NCI-H1092 treated with DMSO at 0.1 percent for 48 hours (cell line): ENCODE measurements around the gene PPP3CA.
A peak's percentile ranks its signal among the peaks of the same experiment; 100 is the strongest.
"Not testable (repeated sequence)": the region's sequence is repeated elsewhere in the genome, so short reads cannot be mapped to it uniquely, and the experiment has no call there.

Source experiments
- DNase-seq: peaks from one replicate; lab custom pipeline; 2025; lab: John Stamatoyannopoulos, UW

PPP3CA gene

DNA sequence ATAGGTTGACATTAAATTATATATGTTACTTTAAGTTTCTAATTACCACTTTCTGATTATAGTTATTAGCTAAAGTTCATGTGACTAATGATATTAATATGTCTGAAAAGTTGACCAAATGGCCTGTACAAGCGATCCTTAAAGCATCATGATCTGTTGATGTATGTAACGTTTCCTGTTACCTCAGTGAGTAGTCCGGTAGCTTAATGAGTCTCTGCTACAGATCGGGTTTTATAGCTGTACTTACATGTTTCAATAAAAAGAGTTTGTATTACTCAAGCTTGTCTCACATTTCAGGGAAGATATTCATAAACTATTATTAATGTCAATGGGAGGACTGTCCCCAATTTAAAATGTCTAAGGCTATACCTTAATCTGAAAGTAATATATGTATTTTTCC, 246.3 kb downstream of the PPP3CA start:
- DNase-seq, result peak; percentile 17

DNA sequence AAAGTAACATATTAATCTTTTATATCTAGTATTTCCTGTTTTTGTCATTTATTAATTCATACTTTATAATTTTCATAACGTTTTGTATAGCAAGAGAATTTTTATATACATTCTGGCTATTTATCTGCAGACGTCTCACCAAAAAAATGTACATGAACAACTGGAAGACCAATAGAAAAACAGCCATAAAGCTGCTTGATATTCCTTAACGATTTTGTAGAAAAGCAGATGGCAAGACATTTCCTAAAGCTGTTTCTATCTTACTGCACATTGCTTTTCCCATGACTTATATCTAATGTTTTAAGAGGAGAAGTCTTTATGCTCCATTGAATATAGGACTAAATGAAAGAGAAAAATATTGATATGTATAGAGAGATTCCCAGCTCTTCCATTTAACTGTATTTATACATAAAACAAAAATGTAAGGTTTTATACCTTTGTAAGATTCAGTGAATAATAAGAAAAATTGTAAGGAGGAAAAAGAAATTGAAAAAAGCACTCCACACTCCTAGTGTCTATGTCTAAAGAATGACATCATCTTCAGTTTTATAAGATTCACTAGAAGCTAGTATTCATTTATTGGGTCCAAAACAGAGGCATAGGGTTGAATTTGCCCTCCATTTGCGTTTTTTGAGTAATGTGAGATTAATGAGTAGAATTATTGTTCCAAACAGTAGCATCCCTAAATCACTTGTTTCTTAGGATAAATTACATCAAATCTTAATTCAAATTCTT, 248.5 kb downstream of the PPP3CA start:
- no peak for DNase-seq

DNA sequence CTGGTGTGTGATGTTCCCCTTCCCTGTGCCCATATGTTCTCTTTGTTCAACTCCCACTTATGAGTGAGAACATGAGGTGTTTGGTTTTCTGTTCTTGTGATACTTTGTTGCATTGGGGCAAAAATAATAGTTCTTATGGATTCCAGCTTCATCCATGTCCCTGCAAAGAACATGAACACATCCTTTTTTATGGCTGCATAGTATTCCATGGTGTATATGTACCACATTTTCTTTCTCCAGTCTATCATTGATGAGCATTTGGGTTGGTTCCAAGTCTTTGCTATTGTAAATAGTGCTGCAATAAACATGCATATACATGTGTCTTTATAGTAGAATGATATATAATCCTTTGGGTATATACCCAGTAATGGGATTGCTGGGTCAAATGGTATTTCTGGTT, 254.7 kb downstream of the PPP3CA start:
- DNase-seq, result not testable (repeated sequence)

DNA sequence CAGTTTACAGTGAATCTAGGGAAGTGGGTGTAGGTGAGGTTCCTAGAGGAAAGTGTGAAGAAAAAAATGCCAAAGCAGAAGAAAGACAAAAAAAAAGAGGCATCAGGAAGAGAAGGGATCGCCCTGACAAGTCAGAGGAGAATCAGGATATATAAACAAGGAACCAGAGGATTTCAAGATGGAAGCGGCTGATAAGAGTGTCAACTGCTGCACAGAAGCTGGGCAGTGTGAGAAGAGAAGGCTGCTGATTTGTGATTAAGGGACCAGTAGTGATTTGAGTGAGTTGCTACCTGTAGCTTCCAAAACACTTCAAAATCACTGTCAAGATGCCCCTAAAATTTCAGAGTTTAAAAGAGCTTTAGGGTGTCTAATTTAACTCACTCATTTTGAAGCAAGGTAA, 258.2 kb downstream of the PPP3CA start:
- no peak for DNase-seq

DNA sequence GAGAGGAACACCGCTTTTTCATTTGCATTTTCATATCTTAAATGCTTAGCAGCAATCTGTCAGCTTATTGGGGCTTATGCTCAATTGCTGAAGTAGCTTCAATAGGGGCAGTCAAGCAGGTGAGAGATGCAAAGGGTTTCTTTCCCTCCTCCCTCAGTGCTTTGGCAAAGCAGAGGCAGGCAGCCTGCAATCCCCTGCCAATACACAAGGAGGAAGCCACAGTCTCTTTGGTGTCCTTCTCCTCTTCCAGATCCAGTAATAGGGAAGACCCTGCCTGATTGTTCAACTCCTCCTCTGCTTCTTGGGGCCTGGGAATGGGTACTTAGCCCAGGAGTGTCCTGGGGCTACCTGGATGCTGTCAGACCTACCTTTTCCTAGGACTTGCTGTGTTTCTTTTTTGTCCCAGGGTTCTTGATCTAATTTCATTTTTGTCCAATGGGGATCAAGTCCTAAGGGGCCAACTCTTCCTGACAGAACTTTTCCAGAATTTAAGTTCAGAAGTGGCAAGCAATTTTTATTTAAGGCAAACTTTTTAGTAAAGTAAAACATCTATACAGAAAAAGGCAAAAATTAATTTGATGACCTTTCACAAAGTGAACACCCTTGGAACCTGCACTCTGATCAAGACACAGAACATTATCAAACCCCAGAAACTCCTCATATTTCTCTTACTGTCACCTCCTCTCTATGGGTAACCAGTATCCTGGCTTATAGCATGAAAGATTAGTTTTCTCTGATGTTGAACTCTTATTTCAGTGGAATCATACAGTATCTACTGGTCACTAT, 260.3 kb downstream of the PPP3CA start:
- no peak for DNase-seq

DNA sequence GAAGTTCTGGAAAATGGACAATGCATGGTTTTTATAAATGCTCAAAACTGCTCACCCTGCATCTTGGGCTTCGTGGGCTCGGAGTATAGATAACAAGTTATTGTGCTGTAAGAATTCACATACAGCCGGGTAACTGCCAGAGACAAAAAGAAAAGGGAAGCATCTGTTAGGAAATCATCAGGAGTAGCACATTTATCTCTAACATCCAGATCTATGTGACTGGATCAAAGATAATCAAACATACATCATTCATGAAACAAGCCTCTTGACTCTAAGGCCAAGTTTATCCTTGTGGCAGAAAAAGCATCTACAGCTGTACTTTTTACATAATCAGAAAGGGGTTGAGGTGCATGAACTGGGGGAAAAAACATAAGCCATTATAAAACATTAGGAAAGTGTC, 264.2 kb downstream of the PPP3CA start:
- DNase-seq, result no peak

DNA sequence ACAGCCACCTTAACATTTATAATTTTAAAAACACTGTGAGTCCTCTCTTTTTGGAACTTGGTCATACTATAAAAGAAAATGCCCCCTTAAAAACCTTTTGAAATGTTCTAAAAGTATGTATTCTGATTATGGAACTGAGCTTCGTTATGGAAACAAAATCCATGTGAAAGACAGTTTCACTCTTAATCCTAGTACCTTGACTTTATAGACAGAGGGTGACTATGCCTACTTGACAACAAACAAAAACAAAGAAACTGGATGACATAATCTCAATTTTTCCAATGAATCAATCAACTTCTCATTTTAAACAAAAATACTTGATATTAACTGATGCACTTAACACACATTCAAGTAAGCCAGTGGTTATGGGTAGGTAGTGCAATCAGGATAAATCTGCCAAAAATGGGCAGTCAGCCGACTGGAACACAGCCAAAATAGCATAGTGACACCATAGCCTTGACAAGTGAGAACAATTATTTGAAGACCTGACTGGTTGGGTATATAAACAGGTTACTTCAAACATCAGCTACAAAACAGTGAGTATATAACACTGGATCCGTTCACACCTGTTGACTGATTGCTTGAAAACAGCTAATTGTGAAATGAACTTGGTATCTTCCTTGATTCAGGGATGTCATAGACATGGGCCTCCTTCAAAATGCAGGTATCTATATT, 265.5 kb downstream of the PPP3CA start:
- no peak for DNase-seq

DNA sequence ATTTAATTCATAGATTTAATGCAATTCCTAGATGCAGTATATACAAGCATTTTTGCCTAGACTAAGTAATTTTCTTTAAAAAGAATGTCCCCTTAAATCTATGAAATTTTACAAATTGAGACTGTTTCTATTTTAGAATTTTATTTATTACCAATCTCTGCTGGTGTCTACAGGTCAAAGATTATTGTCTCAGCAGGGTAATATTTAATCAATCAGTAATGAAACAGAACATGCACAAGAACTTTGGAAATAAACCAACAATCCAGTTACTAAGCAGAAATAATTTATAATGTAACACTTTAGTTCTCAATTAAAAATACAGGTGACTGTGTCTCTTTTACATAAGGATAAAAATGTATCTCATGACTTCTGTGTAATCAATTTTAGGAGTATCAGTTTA, 266.2 kb downstream of the PPP3CA start:
- no peak for DNase-seq

DNA sequence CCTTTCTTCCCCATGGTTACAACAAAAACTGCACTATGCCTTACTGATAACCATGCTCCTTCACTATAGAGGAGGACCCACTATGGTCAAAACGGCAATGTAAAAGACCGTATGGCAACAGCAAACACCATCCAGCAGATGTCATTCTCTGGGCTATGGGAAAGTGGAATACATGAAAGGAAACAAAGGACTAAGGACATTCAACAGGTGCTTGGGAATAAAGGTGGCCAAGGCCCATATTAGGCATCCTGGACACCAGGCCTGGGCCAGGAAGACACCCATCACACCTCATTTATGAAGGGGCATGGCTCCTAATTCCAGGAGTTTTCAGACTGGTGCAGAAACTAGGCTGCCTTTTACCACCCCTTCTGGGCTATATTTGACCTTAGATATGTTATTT, 268.4 kb downstream of the PPP3CA start:
- no peak for DNase-seq

DNA sequence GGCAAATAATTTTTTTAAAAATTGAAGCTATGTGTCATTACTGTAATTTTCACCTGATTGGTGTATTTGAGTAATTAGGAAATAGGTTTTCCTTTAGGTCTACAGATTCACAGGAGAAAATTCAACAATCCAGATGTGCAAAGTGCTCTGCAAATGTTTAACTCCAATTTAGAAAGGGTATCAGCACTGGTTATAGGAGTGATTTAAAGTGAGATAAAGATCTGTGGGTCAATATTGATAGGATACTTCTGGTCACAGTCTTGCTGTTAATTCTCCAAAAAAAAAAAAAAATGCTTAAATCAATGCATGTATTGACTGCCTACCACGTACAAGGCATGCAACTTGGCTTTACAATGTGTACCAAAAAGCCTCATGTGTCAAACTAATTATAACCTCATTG, 271.3 kb downstream of the PPP3CA start:
- DNase-seq, result no peak

DNA sequence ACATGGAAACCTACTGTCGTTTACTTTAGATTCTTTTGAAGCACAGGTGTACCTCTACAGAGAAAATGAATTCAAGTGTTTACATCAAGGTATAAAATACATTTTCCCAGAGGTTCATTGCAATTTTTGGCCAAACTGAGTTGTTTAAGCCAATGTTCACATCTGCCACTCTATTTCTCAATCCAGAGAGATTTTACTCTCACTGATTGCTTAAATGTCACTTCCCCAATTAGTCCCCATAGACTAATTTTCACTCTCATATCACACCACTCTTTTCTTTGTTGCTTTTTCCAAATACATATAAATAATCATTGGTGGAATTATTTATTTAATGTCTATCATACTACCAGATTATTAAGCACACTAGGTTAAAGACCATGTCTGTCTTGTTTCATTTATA, 271.8 kb downstream of the PPP3CA start:
- no peak for DNase-seq

DNA sequence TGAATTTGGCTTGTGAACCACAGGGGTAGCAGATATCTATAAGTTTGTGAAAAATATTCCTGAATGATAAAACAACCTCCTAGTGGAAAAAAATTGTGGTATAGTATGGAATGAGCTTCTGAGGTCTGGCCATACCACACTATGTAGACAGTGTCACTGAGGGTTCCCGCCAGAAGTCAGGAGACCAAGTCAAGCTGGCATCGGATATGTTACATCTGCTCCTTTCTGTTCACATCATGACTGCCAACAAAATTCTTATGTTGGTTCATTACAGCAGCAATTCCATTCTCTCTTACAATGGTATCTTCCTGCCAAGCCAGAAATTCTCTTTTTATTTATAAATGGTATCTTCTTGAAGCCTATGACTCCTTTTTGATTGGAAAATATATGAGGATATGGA, 273.0 kb downstream of the PPP3CA start:
- DNase-seq, result no peak

DNA sequence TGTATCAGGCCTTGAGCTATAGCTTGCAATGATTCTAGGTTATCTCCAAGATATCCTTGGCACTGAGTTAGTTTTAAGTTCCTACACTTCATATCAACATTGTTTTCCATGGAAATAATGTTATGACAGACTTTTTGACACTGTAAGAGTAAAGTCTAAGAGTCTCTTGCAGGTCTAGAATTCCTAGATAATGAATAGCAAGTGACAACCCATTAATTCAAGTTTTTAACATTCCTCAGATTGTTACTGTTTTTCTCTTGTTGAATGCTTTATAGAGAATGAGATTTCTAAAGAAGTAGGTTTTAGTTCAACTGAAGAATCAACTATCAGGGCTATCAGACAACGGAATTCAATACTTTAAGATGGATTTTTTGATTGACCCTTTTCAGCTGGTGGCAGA, 276.1 kb downstream of the PPP3CA start:
- no peak for DNase-seq

DNA sequence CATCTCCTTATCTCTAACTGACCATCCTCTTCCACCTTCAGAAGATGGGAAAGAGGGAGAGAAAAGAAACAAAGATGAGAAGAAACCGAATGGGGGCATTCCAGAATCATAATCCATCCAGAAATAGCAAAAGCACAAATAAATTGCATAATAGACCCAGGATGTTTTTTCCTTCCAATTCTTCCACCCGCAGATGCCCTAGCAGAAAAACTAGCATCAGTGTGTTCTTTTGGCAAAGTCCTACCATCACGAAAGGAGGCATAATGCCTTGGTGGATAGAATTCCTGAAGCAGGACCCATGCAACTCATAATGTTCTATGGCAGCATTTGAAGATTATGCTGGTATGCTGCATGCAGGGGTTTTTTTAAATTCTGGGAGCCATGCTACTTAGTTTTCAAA, 279.2 kb downstream of the PPP3CA start:
- no peak for DNase-seq

DNA sequence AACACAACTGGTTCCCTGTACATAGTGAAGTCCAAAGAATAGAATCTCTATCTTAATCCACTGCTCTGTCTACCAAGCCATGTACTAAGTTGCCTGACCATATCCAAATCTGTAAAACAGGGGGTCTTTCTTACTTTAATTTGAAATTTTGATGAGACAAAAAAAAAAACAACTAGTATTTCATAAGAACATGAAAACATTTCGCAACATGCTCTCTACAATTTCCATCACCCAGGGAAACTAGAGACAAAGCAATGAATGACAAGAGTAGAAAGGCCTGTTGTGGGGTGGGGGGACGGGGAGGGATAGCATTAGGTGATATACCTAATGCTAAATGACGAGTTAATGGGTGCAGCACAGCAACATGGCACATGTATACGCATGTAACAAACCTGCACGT, 279.9 kb downstream of the PPP3CA start:
- no peak for DNase-seq

DNA sequence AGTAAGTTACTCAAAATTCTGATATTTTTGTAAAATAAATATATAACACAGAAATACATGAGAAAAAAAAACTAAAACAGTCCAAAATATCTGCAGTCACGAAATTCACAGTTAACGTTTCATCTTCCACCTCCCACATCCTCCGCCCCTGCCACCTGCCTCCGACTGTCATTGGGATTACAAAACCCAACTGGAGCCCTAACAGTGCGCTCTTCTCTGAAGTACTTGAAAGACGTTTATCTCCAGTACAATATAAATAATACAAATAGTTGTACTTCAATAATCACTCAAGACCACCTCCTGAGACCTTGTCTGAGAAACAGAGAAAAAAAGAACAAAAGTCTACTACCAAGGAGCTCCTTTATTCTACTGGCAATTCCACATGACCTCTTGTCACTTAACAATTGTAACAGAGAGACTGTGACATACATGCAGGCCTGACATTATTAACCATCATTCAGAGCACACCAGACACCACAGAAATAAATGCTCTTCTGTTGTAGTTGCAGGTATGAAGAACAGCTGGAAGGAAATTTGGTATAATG, 280.6 kb downstream of the PPP3CA start:
- no peak for DNase-seq

DNA sequence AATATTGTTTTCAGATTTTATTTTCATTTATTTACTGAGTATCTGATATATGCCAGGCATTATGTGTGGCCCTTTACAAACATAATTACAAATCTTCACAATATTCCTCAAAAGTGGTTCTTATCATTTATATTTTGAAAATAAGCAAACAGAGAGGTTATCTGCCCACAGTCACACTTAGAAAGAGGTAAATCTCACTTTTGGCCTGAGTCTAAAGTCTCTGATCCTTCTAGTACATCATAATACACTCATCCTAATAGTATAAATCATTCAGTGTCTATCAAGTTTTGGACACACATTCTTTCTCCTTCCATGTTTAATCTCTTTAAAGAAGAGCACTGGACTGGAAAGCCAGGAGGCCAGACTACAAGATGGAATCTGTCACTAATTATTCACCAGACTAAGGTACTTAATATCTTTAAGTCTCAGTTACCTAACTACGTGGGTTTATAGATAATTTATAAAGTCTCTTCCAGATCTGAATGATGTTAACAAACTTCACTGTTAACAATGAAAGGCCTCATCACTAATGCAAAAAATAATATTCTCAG, 281.3 kb downstream of the PPP3CA start:
- DNase-seq, result no peak

DNA sequence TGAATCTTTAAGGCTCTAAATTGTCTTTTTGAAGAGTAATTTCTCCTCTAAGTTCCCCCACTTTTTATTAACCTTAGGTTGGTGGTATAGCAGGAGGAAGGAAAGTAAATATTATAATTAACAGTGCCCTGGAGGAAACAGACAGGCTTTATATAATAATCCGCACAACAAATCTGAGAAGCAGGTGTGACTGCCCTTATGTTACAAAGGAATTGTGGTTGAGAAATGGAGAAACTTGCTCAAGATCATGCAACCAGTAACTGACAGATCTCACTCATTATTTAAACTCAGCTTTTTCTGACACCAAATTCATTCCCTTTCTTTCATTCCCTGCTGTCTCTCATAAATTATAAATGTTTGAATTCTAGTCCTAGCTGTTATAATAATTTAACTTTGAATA, 282.0 kb downstream of the PPP3CA start:
- DNase-seq, result no peak

DNA sequence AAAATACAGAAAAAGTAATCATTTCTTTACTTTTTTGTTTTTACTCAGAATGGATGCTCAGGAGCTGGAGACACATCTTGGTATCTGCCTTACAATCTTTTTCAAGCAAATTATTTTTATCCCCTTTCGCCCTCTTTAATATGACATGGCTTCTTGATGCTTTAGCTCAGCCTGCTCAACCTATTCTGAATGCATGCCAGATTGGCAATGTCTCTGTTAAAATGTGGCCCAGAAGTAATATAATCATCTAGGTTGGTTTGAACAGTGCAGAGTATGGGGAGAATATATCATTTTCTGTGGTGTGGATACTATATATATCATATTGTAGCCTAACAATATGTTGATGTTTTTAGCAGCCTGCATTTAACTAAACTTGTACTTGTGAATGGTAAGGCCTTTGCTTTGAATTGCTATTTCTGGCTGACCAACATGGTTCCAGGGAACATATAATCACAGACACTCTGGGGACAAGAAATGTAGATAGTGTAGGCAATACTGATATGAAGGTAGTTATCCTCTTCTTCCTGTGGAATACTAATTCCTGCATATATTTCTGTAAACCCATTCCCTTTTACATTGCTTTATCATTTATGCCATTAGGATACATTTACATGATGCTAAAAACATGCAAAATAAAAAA, 282.7 kb downstream of the PPP3CA start:
- no peak for DNase-seq

DNA sequence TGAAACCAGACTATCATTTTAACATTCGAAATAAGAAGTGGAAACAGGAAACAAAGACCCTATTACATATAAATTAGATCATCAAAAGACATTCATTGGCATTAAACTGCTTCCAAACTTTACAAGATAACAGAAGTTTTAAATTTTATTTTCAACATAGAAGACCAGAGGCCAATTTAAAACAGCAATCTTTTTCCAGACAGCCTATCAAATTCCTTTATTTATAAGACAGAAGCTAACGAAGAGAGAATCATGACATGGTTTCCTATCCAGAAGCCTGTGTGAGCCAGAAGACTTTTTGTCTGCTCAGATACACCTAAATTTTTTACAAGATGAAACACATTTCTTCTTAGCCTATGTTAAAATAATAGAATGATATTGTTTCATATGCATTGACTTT, 291.9 kb downstream of the PPP3CA start:
- DNase-seq, result no peak

DNA sequence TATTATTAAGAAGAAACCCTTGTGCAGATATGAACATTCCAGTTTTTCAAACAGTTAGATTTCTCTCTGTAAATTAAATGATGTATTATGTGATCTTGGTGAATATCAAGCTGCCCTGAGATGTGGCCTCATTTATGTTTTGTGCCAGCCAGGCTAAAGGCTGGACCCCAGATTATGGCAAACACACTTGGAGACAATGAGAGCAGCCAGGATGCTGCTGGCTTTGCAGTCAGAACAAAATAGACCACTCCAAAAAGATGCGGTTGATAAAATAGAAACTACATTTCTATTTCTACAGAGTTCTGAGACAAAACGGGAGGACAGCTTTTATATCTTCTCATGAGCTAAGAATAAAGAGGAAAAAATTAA, 296.5 kb downstream of the PPP3CA start:
- no peak for DNase-seq
